Suppressor macrophage treated with lipopolysaccharide for 1 hour (primary cell): ENCODE measurements around the gene GPRASP2.
A peak's percentile ranks its signal among the peaks of the same experiment; 100 is the strongest.
"Not testable (repeated sequence)": the region's sequence is repeated elsewhere in the genome, so short reads cannot be mapped to it uniquely, and the experiment has no call there.

Experiments used
- DNase-seq, 3 donors: peaks; one replicate each; pipeline ENCODE4 v3.0.0-alpha.2; 2020 to 2022

GPRASP2 gene

GRCh38 chrX:102712216-102712966, at the start of gene GPRASP2:
GPRASP2 (plus strand) TSS chrX:102712448; CDS start chrX:102714870, 2,422 bp downstream.
- peak; percentile 14 to 32 (median 18) for DNase-seq

- DNase-seq = not testable (repeated sequence)
These were observed 48.4 kb upstream of the GPRASP2 start for GRCh38 chrX:102663820-102664219.

- not testable (repeated sequence) for DNase-seq
These were observed 45.2 kb upstream of the GPRASP2 start for GRCh38 chrX:102667034-102667433.

GRCh38 chrX:102669526-102669925, 42.7 kb upstream of the GPRASP2 start:
- no peak for DNase-seq

- DNase-seq = no peak
These were observed 39.4 kb upstream of the GPRASP2 start for GRCh38 chrX:102672856-102673255.

GRCh38 chrX:102677479-102677878, 34.8 kb upstream of the GPRASP2 start:
- DNase-seq = not testable (repeated sequence)

GRCh38 chrX:102684772-102685520, 27.3 kb upstream of the GPRASP2 start:
- no peak for DNase-seq

GRCh38 chrX:102694749-102695148, 17.5 kb upstream of the GPRASP2 start:
- DNase-seq = no peak

GRCh38 chrX:102696306-102696705, 15.9 kb upstream of the GPRASP2 start:
- no peak for DNase-seq

- no peak for DNase-seq
These were observed 14.8 kb upstream of the GPRASP2 start for GRCh38 chrX:102697494-102697893.

GRCh38 chrX:102708900-102709299, 3.3 kb upstream of the GPRASP2 start:
- no peak for DNase-seq

- DNase-seq = no peak
These were observed 404 bp upstream of the GPRASP2 start for GRCh38 chrX:102711872-102712215.

- DNase-seq = peak; percentile 8 to 34 (median 17)
These were observed 855 bp downstream of the GPRASP2 start for GRCh38 chrX:102712981-102713625.

- no peak for DNase-seq
These were observed 2.7 kb downstream of the GPRASP2 start for GRCh38 chrX:102714994-102715393.

GRCh38 chrX:102715967-102716366, 3.7 kb downstream of the GPRASP2 start:
- DNase-seq = no peak

- peak; percentile 21 to 47 (median 30) for DNase-seq
These were observed 8.3 kb downstream of the GPRASP2 start, which contains the start of gene GPRASP3 for GRCh38 chrX:102720237-102721168. GPRASP3 (plus strand) TSS chrX:102720743; CDS start chrX:102748996, 28,253 bp downstream.

GRCh38 chrX:102721169-102721506, 8.9 kb downstream of the GPRASP2 start:
- DNase-seq = not testable (repeated sequence)

GRCh38 chrX:102723456-102723855, 11.2 kb downstream of the GPRASP2 start:
- no peak for DNase-seq

- no peak for DNase-seq
These were observed 15.5 kb downstream of the GPRASP2 start for GRCh38 chrX:102727761-102728160.

GRCh38 chrX:102728646-102729045, 16.4 kb downstream of the GPRASP2 start:
- no peak for DNase-seq

GRCh38 chrX:102739657-102740056, 27.4 kb downstream of the GPRASP2 start:
- DNase-seq = no peak

GRCh38 chrX:102744307-102744706, 32.1 kb downstream of the GPRASP2 start:
- DNase-seq = no peak

- no peak for DNase-seq
These were observed 33.2 kb downstream of the GPRASP2 start for GRCh38 chrX:102745513-102745856.
